Esophagus (tissue), 2 donors: ENCODE data around the gene LZTS2. TPM values are rescaled to one million over a fixed set of nuclear protein-coding genes. Genes with fewer than 3 reads are reported as not detected.

Source experiments
- H3K27ac ChIP-seq, 2 donors: one replicate each; pipeline ENCODE4 v1.5.1; 2013; ENCODE audit warnings: low read depth in 2 of 2, mild to moderate bottlenecking in 2 of 2, inconsistent platforms in 1 of 2, low read length in 1 of 2, moderate library complexity in 1 of 2
- H3K27me3 ChIP-seq, 2 donors: one replicate each; pipeline ENCODE4 v1.6.1; 2013; ENCODE audit warnings: low read length in 2 of 2, control low read depth in 1 of 2, mild to moderate bottlenecking in 1 of 2; ENCODE audit not compliant: insufficient read depth in 2 of 2, control insufficient read depth in 1 of 2
- H3K36me3 ChIP-seq, 2 donors: one replicate each; pipeline ENCODE4 v1.6.1; 2013; ENCODE audit warnings: low read length in 1 of 2; ENCODE audit not compliant: control insufficient read depth in 2 of 2, insufficient read depth in 2 of 2
- H3K4me1 ChIP-seq, 2 donors: one replicate each; pipeline ENCODE4 v1.6.1; 2013; ENCODE audit warnings: low read length in 1 of 2; ENCODE audit not compliant: control insufficient read depth in 2 of 2, insufficient read depth in 2 of 2
- H3K4me3 ChIP-seq, 2 donors: one replicate each; pipeline ENCODE4 v1.5.1; 2013; ENCODE audit warnings: low read length in 2 of 2, mild to moderate bottlenecking in 2 of 2, low read depth in 1 of 2, moderate library complexity in 1 of 2
- H3K9me3 ChIP-seq, 2 donors: one replicate each; pipeline ENCODE4 v1.6.1; 2013; ENCODE audit warnings: mild to moderate bottlenecking in 2 of 2, low read depth in 1 of 2, low read length in 1 of 2, moderate library complexity in 1 of 2; ENCODE audit not compliant: control insufficient read depth in 2 of 2, insufficient read depth in 1 of 2
- WGBS, 2 donors: extraction: QIAGEN DNeasy Blood & Tissue Kit; methylation state at CpG; one replicate each; pipeline ENCODE4 v1.1.7; 2013; 5-methylcytosine and 5-hydroxymethylcytosine counted together
- polyA plus RNA-seq, 2 donors: library from polyadenylated mRNA; stranded (reverse); fragments of 200-250 nt; gene quantifications; one replicate each; pipeline ENCODE4 v1.2.3, GENCODE V29; 2013
- donor health status: healthy with polysubstance abuse.
- donor health status: Bipolar disorder and iron deficiency.

Gene LZTS2
- polyA plus RNA-seq, 2 donors = 31.8 to 34.9 TPM

DNA sequence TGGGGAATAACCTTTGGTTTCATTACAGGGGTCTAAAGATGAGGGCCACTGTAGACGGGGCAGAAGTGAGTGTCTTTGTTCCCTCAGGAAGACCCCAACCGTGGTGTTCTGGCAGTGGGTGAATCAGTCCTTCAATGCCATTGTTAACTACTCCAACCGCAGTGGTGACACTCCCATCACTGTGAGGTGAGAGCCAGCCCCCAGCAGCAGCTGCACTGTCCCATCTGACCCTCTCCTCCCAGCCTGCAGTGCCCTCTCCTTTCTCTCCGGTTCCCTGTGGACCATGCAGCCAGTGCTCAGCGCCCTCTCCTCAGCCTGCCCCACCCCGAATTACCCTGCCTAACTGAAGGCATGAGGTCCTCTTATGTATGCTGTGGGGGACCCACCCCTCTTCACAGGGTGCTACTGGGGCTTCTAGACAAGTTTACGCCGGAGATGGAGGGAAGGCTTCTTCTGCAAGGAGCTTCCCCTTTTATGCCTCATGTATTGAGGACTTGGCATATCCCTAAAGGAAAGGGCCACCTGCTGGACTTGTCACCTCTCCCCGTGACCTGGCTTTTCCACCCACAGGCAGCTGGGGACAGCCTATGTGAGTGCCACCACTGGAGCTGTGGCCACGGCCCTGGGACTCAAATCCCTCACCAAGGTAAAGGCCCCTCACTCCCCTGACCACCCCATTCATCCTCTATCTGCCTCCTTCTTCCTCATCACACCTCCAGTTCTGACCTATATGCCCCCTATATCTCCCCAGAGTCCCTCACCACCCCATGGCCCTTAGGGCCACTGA is 36.5 kb downstream of the LZTS2 start:
- Histone ChIP-seq H3K27me3 (no peaks in the 10 kb centered on the region), H3K27ac (no peak overlapping the region), H3K4me1 (peaks cover 3 to 9% of the 10 kb centered on the region in 2 donors), H3K4me3 (no peak overlapping the region), H3K9me3 (no peaks in the 10 kb centered on the region), H3K36me3 (peaks cover 7 to 22% of the 10 kb centered on the region in 2 donors)
- 83 to 85% methylated on average over 9 to 10 of the region's 10 CpGs for WGBS, 2 donors

DNA sequence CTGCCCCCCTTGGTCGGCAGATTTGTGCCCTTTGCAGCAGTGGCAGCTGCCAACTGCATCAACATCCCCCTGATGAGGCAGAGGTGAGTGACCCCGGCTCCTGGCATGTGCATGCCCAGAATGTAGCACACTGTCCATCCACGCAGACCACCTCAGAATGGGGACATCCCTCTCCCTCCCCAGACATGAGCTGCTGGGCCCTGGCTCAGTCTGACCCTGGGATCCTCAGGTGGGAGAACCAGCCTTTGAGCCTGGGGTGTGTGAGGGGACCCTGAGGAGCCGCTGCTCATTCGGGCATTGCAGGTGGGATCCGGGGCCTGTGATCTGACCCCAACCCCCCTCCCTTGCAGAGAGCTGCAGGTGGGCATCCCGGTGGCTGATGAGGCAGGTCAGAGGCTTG is 37.1 kb downstream of the LZTS2 start:
- Histone ChIP-seq H3K27ac (no peak overlapping the region), H3K4me3 (no peak overlapping the region)

DNA sequence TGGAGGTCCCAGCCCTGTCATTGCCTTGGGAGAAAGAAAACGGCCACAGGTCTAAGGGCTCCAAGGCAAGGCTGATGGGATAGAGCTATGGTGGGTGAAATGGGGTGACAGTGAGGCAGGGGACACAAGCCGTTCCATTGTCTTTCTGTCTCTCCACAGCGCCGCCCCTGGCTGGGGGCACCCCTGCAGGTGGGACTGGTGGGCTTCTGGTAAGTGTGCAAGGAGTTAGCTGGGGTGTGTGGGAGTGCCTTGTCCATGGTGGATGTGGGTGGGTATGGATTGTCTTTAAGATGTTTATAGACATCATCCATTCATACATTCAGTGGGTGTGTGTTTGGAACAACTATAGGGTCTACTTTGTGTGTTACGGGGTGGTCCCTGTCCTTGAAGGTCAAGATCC is 38.9 kb downstream of the LZTS2 start:
- no peak overlapping the region for H3K27ac ChIP-seq
- WGBS, 2 donors = 68 to 81% methylated on average over 5 of the region's 5 CpGs
- H3K4me1 ChIP-seq = peaks cover 0 to 6% of the 10 kb centered on the region in 2 donors
- no peak overlapping the region for H3K4me3 ChIP-seq
- H3K9me3 ChIP-seq = no peaks in the 10 kb centered on the region
- H3K27me3 ChIP-seq = no peaks in the 10 kb centered on the region
- peaks cover 7 to 22% of the 10 kb centered on the region in 2 donors for H3K36me3 ChIP-seq

More for the DNA sequence above, 37.1 kb downstream of the LZTS2 start:
- peaks cover 7 to 22% of the 10 kb centered on the region in 2 donors for H3K36me3 ChIP-seq
- no peaks in the 10 kb centered on the region for H3K9me3 ChIP-seq
- peaks cover 3 to 7% of the 10 kb centered on the region in 2 donors for H3K4me1 ChIP-seq
- WGBS, 2 donors = 78 to 81% methylated on average over 7 of the region's 7 CpGs
- H3K27me3 ChIP-seq = no peaks in the 10 kb centered on the region

DNA sequence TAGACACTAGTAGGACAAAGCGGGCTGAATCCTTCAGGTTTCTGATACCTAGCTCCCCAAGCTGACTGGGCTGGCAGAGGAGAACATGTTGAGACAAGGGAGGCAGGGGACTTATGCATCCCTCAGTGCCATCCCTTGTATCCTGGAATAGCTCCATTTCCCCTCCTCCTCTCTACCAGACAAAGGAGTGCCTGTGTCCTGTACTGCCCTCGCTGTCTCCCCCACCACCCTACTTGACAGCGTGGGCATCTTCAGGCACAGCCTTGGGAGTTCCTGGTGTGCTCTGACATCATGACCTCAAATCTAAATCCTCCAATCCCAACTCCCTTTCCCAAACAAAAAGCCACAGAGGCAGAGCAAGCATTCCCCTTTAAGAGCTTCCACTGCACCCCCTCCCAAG is 40.5 kb downstream of the LZTS2 start:
- H3K27me3 ChIP-seq = no peaks in the 10 kb centered on the region
- H3K4me1 ChIP-seq = peaks cover 0 to 7% of the 10 kb centered on the region in 2 donors
- 94 to 95% methylated on average over 3 of the region's 3 CpGs for WGBS, 2 donors
- H3K4me3 ChIP-seq = no peak overlapping the region
- H3K9me3 ChIP-seq = no peaks in the 10 kb centered on the region
- H3K36me3 ChIP-seq = peaks cover 6 to 22% of the 10 kb centered on the region in 2 donors
- no peak overlapping the region for H3K27ac ChIP-seq

DNA sequence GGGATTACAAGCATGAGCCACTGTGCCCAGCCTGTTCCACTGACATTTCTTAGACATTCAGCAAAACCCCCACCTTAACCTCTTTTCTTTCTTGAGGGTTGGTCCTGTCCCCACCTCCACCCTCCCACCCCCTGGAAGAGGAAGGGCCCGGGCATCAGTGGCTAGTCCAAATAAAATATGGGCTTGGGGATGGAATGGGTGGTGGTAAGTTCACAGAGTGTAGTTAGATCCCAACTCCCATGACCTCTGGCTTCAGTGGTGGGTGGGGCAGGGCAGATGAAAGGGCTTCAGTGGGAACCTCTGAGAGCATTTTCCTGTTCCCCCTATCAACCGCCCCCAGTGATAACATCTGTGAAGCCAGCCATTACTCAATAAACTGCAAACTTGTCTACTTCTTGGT is 41.2 kb downstream of the LZTS2 start:
- Histone ChIP-seq H3K27ac (no peak overlapping the region), H3K36me3 (peaks cover 3 to 18% of the 10 kb centered on the region in 2 donors), H3K27me3 (no peaks in the 10 kb centered on the region), H3K9me3 (no peaks in the 10 kb centered on the region), H3K4me3 (no peak overlapping the region), H3K4me1 (peaks cover 0 to 7% of the 10 kb centered on the region in 2 donors)
- WGBS, 2 donors = 38 to 40% methylated on average over 2 of the region's 2 CpGs

DNA sequence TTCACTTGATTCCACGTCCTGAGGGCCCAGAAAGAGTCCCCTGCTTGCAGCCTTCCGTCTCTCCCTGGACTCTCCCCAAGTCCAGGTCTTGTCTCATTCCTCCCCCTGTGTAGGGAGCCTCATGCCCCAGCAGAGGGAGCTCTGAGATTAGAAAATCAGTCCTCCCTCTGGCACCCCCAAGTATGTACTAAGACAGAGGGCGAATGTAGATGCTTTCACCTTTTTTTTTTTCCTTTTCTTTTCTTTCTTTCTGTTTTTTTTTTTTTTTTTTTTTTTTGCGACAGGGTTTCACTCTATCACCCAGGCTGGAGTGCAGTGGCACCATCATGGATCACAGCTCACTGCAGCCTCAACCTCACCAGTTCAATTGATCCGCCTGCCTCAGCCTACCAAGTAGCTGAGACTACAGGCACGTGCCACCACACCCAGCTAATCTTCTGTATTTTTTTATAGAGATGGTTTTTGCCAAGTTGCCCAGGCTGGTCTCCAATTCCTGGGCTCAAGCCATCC is 41.7 kb downstream of the LZTS2 start:
- H3K9me3 ChIP-seq = no peaks in the 10 kb centered on the region
- H3K27ac ChIP-seq = no peak overlapping the region
- no peaks in the 10 kb centered on the region for H3K27me3 ChIP-seq
- 24% methylated on average over 6 of the region's 6 CpGs for WGBS, 2 donors
- H3K4me1 ChIP-seq = peaks cover 0 to 7% of the 10 kb centered on the region in 2 donors
- no peak overlapping the region for H3K4me3 ChIP-seq
- H3K36me3 ChIP-seq = peaks cover 3 to 14% of the 10 kb centered on the region in 2 donors

DNA sequence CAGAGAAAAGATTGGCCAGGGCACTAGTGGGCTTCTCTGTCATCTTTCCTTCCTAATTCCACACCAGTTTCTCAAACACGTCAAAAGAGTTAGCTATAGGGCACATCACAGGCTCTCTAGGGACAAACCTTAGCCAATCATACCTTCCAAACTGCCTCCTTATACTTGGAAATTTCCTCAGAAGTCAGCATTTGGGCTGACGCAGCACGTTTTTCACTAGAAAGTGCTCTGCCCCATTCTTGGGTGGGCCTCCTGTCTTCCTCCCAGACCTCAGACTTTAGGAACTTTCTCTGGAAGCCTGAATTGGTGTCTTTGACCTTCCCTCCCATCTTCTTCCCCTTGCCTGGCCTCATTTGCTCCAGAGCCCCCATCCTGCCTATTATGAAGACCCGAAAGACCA is 42.5 kb downstream of the LZTS2 start:
- H3K27me3 ChIP-seq = no peaks in the 10 kb centered on the region
- WGBS, 2 donors = 62% methylated on average over 4 of the region's 4 CpGs

DNA sequence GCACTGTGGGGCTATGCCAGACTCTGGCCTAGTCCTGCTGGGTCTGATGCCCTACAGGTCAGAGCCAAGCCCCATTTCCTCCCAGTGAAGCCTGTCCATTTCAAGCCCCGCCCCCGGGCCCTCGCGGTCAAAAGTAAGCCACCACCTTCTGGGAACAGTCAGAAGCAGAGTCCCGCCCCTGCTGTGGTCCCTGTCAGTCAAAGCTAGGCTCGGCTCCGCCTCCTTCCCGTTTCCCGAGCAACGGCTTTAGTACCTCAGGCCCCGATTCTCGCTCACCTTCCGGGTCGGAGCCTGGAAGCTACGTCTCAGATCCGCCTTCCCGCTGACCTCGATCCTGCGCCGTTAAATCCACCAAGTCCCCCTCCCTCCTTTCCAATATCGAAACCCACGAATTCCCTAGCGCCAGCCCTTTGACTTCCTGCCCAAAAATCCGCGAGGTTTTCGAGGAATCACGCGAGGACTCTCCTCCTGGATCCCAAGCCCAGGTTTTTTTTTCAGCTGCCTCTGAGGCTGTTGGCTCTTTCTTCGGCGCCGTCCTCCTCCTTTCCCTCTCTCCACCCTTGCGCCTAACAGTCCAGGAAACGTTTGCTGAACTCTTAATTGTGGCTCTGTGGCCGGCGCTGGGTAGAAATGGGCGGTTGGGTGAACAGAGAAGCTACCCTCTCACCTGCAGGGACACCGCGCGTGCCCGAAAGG is 43.2 kb downstream of the LZTS2 start:
- Histone ChIP-seq H3K4me3 (peak overlapping the region; percentile 55 to 59), H3K27ac (peak overlapping the region; percentile 94 to 95), H3K27me3 (no peaks in the 10 kb centered on the region), H3K36me3 (peaks cover under 1 to 8% of the 10 kb centered on the region in 2 donors), H3K4me1 (peaks cover 0 to 7% of the 10 kb centered on the region in 2 donors), H3K9me3 (no peaks in the 10 kb centered on the region)
- 3% methylated on average over 40 of the region's 40 CpGs for WGBS, 2 donors

More for the DNA sequence above, 42.5 kb downstream of the LZTS2 start:
- Histone ChIP-seq H3K4me3 (peak overlapping the region; percentile 55 to 59), H3K27ac (peak overlapping the region; percentile 94 to 95), H3K9me3 (no peaks in the 10 kb centered on the region), H3K4me1 (peaks cover 0 to 7% of the 10 kb centered on the region in 2 donors), H3K36me3 (peaks cover 3 to 14% of the 10 kb centered on the region in 2 donors)

DNA sequence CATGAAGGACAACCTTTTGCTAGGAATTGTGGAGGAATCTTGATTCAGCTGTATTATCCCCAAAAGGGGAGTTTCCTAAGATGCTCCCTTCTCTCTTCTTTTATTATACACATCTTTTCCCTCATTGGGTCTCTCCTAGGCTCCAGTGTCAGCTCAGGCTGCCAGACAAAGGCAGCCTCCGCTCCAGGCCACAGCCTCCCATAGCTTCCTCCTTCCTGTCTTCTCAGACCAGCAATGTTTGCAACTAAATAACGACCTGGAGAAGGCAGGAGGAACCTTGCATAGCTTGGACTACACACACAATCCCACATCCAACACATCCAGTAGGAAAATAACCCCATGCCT is 43.7 kb downstream of the LZTS2 start:
- 22 to 24% methylated on average over 2 of the region's 2 CpGs for WGBS, 2 donors
- Histone ChIP-seq H3K4me3 (peak overlapping the region; percentile 55 to 59), H3K9me3 (no peaks in the 10 kb centered on the region)

More for the DNA sequence above, 43.7 kb downstream of the LZTS2 start:
- peaks cover 0 to 7% of the 10 kb centered on the region in 2 donors for H3K4me1 ChIP-seq
- H3K27me3 ChIP-seq = no peaks in the 10 kb centered on the region
- H3K27ac ChIP-seq = peak overlapping the region; percentile 94 to 95
- H3K36me3 ChIP-seq = peaks cover 0 to 4% of the 10 kb centered on the region in 2 donors
